Thymus (tissue), 11 donors: ENCODE data around the gene SCAF8. TPM values are rescaled to one million over a fixed set of nuclear protein-coding genes. Genes with fewer than 3 reads are reported as not detected.
A peak's percentile ranks its signal among the peaks of the same experiment; 100 is the strongest.

ENCODE experiments used
- DNase-seq, 9 donors: peaks; one replicate each; pipeline ENCODE4 v3.0.0-alpha.2; 2013; ENCODE audit warnings: low spot score in 9 of 9, low read depth in 6 of 9, missing footprints in 1 of 9
- H3K27ac ChIP-seq, 2 donors: one replicate each; pipeline ENCODE4 v1.5.1; 2013; ENCODE audit warnings: control low read depth in 1 of 2, low read depth in 1 of 2, low read length in 1 of 2, mild to moderate bottlenecking in 1 of 2, moderate library complexity in 1 of 2
- H3K27me3 ChIP-seq, 2 donors: one replicate each; pipeline ENCODE4 v1.5.1; 2013; ENCODE audit warnings: low read length in 1 of 2; ENCODE audit not compliant: control insufficient read depth in 2 of 2, insufficient read depth in 1 of 2
- H3K36me3 ChIP-seq, 2 donors: one replicate each; pipeline ENCODE4 v1.5.1; 2013; ENCODE audit warnings: low read length in 1 of 2, mild to moderate bottlenecking in 1 of 2, moderate library complexity in 1 of 2; ENCODE audit not compliant: control insufficient read depth in 2 of 2, insufficient read depth in 2 of 2
- H3K4me1 ChIP-seq, 2 donors: one replicate each; pipeline ENCODE4 v1.5.1; 2013; ENCODE audit warnings: low read length in 2 of 2; ENCODE audit not compliant: control insufficient read depth in 2 of 2, insufficient read depth in 2 of 2
- H3K4me3 ChIP-seq, 2 donors: one replicate each; pipeline ENCODE4 v1.5.1; 2013; ENCODE audit warnings: low read length in 2 of 2, control low read depth in 1 of 2, mild to moderate bottlenecking in 1 of 2
- H3K9me3 ChIP-seq, 2 donors: one replicate each; pipeline ENCODE4 v1.5.1; 2013; ENCODE audit warnings: low read length in 1 of 2, mild to moderate bottlenecking in 1 of 2; ENCODE audit not compliant: control insufficient read depth in 2 of 2, insufficient read depth in 1 of 2
- WGBS: extraction: QIAGEN DNeasy Blood & Tissue Kit; methylation state at CpG from one replicate; pipeline ENCODE4 v1.1.7; 2013; 5-methylcytosine and 5-hydroxymethylcytosine counted together
- polyA plus RNA-seq: library from polyadenylated mRNA; stranded (reverse); fragments of 200-250 nt; gene quantifications from one replicate; pipeline ENCODE4 v1.2.3, GENCODE V29; 2013
- total RNA-seq: library from RNA; stranded (reverse); fragments of 120-200 nt; gene quantifications from one replicate; pipeline ENCODE4 v1.2.4, GENCODE V29; 2013
- donor health status: healthy.

Gene SCAF8
- total and polyA plus RNA-seq, 2 donors, result 20.8 to 26.4 TPM

- WGBS, result 93% methylated on average over 1 of the region's 1 CpG
- H3K36me3 ChIP-seq, result peaks cover 0 to 10% of the 10 kb centered on the region in 2 donors
- peaks cover 0 to 3% of the 10 kb centered on the region in 2 donors for H3K4me1 ChIP-seq
- H3K4me3 ChIP-seq, result no peak overlapping the region
- no peaks in the 10 kb centered on the region for H3K9me3 ChIP-seq
- DNase-seq, result no peak
- no peak overlapping the region for H3K27ac ChIP-seq
- H3K27me3 ChIP-seq, result no peaks in the 10 kb centered on the region
These were observed 128.6 kb downstream of the SCAF8 start for GRCh38 chr6:154861825-154862224.

- no peak for DNase-seq
- Histone ChIP-seq H3K27ac (no peak overlapping the region), H3K4me3 (no peak overlapping the region), H3K27me3 (no peaks in the 10 kb centered on the region), H3K36me3 (peaks cover 0 to 6% of the 10 kb centered on the region in 2 donors), H3K4me1 (peaks cover 0 to 3% of the 10 kb centered on the region in 2 donors), H3K9me3 (no peaks in the 10 kb centered on the region)
- WGBS, result 97% methylated on average over 11 of the region's 11 CpGs
These were observed 129.3 kb downstream of the SCAF8 start for GRCh38 chr6:154862536-154862935.

GRCh38 chr6:154864066-154864430 lies 130.8 kb downstream of the SCAF8 start:
- no peak overlapping the region for H3K4me3 ChIP-seq
- 97% methylated on average over 3 of the region's 3 CpGs for WGBS
- H3K4me1 ChIP-seq, result peaks cover 0 to 3% of the 10 kb centered on the region in 2 donors
- DNase-seq, result no peak
- no peak overlapping the region for H3K27ac ChIP-seq
- H3K36me3 ChIP-seq, result peaks cover 0 to 6% of the 10 kb centered on the region in 2 donors
- H3K9me3 ChIP-seq, result no peaks in the 10 kb centered on the region
- H3K27me3 ChIP-seq, result no peaks in the 10 kb centered on the region

- Histone ChIP-seq H3K9me3 (no peaks in the 10 kb centered on the region), H3K27me3 (no peaks in the 10 kb centered on the region), H3K36me3 (peaks cover 0 to 6% of the 10 kb centered on the region in 2 donors), H3K4me1 (peaks cover 0 to 3% of the 10 kb centered on the region in 2 donors), H3K27ac (no peak overlapping the region), H3K4me3 (no peak overlapping the region)
- DNase-seq, result peak in 1 of 9 donors; percentile 10
- WGBS, result 92% methylated on average over 4 of the region's 4 CpGs
These were observed 132.1 kb downstream of the SCAF8 start for GRCh38 chr6:154865291-154865690.

- WGBS, result 83% methylated on average over 6 of the region's 6 CpGs
- DNase-seq, result peak in 8 of 9 donors; percentile 4 to 56 (median 18)
- H3K27ac ChIP-seq, result no peak overlapping the region
- no peak overlapping the region for H3K4me3 ChIP-seq
- no peaks in the 10 kb centered on the region for H3K9me3 ChIP-seq
- H3K4me1 ChIP-seq, result peaks cover 0 to 3% of the 10 kb centered on the region in 2 donors
- H3K36me3 ChIP-seq, result peaks cover 3% of the 10 kb centered on the region in 2 donors
- no peaks in the 10 kb centered on the region for H3K27me3 ChIP-seq
These were observed 135.0 kb downstream of the SCAF8 start for GRCh38 chr6:154868143-154868594.

- Histone ChIP-seq H3K4me3 (no peak overlapping the region), H3K4me1 (no peaks in the 10 kb centered on the region), H3K27me3 (no peaks in the 10 kb centered on the region), H3K9me3 (no peaks in the 10 kb centered on the region), H3K27ac (no peak overlapping the region), H3K36me3 (peaks cover 0 to 3% of the 10 kb centered on the region in 2 donors)
- no peak for DNase-seq
- 98% methylated on average over 8 of the region's 8 CpGs for WGBS
These were observed 139.4 kb downstream of the SCAF8 start for GRCh38 chr6:154872542-154873114.

GRCh38 chr6:154873546-154873945 lies 140.3 kb downstream of the SCAF8 start:
- DNase-seq, result no peak
- no peak overlapping the region for H3K27ac ChIP-seq
- H3K4me1 ChIP-seq, result no peaks in the 10 kb centered on the region
- H3K36me3 ChIP-seq, result peaks cover 0 to 3% of the 10 kb centered on the region in 2 donors
- no peaks in the 10 kb centered on the region for H3K9me3 ChIP-seq
- no peak overlapping the region for H3K4me3 ChIP-seq
- WGBS, result 97% methylated on average over 4 of the region's 4 CpGs
- no peaks in the 10 kb centered on the region for H3K27me3 ChIP-seq

- Histone ChIP-seq H3K27me3 (no peaks in the 10 kb centered on the region), H3K36me3 (peaks cover 0 to 3% of the 10 kb centered on the region in 2 donors), H3K4me3 (no peak overlapping the region), H3K27ac (no peak overlapping the region), H3K4me1 (no peaks in the 10 kb centered on the region), H3K9me3 (no peaks in the 10 kb centered on the region)
- peak in 1 of 9 donors; percentile 3 for DNase-seq
- WGBS, result 95% methylated on average over 10 of the region's 10 CpGs
These were observed 141.8 kb downstream of the SCAF8 start for GRCh38 chr6:154874773-154875592.

GRCh38 chr6:154876486-154877280 lies 143.5 kb downstream of the SCAF8 start:
- no peak overlapping the region for H3K27ac ChIP-seq
- no peak for DNase-seq
- no peaks in the 10 kb centered on the region for H3K4me1 ChIP-seq
- H3K4me3 ChIP-seq, result no peak overlapping the region
- WGBS, result 97% methylated on average over 3 of the region's 3 CpGs
- no peaks in the 10 kb centered on the region for H3K36me3 ChIP-seq
- H3K27me3 ChIP-seq, result no peaks in the 10 kb centered on the region
- no peaks in the 10 kb centered on the region for H3K9me3 ChIP-seq
